Thoracic aorta (tissue), 2 donors: ENCODE results near the gene PWWP2B. TPM values are rescaled to one million over a fixed set of nuclear protein-coding genes. Genes with fewer than 3 reads are reported as not detected.

Experiments
- ATAC-seq: fragments of 150-250 bp; one replicate; pipeline ENCODE4 v1.8.0; 2017; ENCODE audit warnings: low read depth; ENCODE audit not compliant: insufficient number of reproducible peaks, low FRiP score
- DNase-seq: peaks from one replicate; pipeline ENCODE4 v3.0.0-alpha.2; 2020; ENCODE audit warnings: low spot score
- H3K27ac ChIP-seq, 2 donors: fragments of 200-600 bp; sonication (generic); 1 replicate in 1 of 2; 2 replicates in 1 of 2; pipeline ENCODE4 v1.5.1; 2016; ENCODE audit warnings: mild to moderate bottlenecking in 2 of 2, moderate library complexity in 2 of 2
- H3K27me3 ChIP-seq: fragments of 200-600 bp; sonication (generic); replicated peaks from 2 replicates; pipeline ENCODE4 v1.6.0; 2016; ENCODE audit warnings: mild to moderate bottlenecking; ENCODE audit not compliant: insufficient read depth
- H3K36me3 ChIP-seq: fragments of 200-600 bp; sonication (generic); one replicate; pipeline ENCODE4 v1.5.1; 2016
- H3K4me1 ChIP-seq, 2 donors: fragments of 200-600 bp; sonication (generic); 1 replicate in 1 of 2; 2 replicates in 1 of 2; pipeline versions ENCODE4 v1.5.1 to v1.6.0; 2016; ENCODE audit warnings: low read depth in 2 of 2, mild to moderate bottlenecking in 1 of 2; ENCODE audit not compliant: control insufficient read depth in 1 of 2
- H3K4me3 ChIP-seq: fragments of 200-600 bp; sonication (generic); 2 replicates; pipeline ENCODE4 v1.5.1; 2016; ENCODE audit warnings: mild to moderate bottlenecking
- H3K9me3 ChIP-seq: fragments of 200-600 bp; sonication (generic); 2 replicates; pipeline ENCODE4 v1.5.1; 2016
- CTCF ChIP-seq: fragments of 200-600 bp; sonication (generic); IDR thresholded peaks from one replicate; pipeline ENCODE4 v1.5.1; 2019; ENCODE audit warnings: antibody characterized with exemption
- total RNA-seq, 2 donors: library from RNA; depleted of rRNA; stranded (reverse); fragments of >200 nt; gene quantifications; one replicate each; pipeline versions ENCODE4 v1.1.0 to v1.2.3, GENCODE V29; 2016

Gene PWWP2B
- total RNA-seq, 2 donors from 2014 or later, result 5.3 to 7.8 TPM

GRCh38 chr10:132418527-132419416, 21.8 kb downstream of the PWWP2B start:
- H3K9me3 ChIP-seq, result no peaks in the 10 kb centered on the region
- peaks cover 21 to 39% of the 10 kb centered on the region in 2 donors for H3K4me1 ChIP-seq
- no peaks in the 10 kb centered on the region for H3K27me3 ChIP-seq
- ATAC-seq (no peak), DNase-seq (no peak)
- no peak for TF ChIP-seq CTCF
- peak overlapping the region; percentile 32 to 55 for H3K27ac ChIP-seq
- no peaks in the 10 kb centered on the region for H3K36me3 ChIP-seq
- H3K4me3 ChIP-seq, result no peak overlapping the region

- H3K27me3 ChIP-seq, result no peaks in the 10 kb centered on the region
- H3K4me1 ChIP-seq, result peaks cover 21 to 39% of the 10 kb centered on the region in 2 donors
- no peak overlapping the region for H3K4me3 ChIP-seq
- DNase-seq, result no peak
- no peaks in the 10 kb centered on the region for H3K36me3 ChIP-seq
- H3K9me3 ChIP-seq, result no peaks in the 10 kb centered on the region
- H3K27ac ChIP-seq, result peak overlapping the region; percentile 91 to 96
- peak; percentile 6 for ATAC-seq
- no peak for TF ChIP-seq CTCF
Measured at GRCh38 chr10:132419538-132420468, 22.8 kb downstream of the PWWP2B start.

GRCh38 chr10:132420469-132420980, 23.5 kb downstream of the PWWP2B start:
- peak overlapping the region; percentile 91 to 96 for H3K27ac ChIP-seq
- no peak for TF ChIP-seq CTCF
- H3K27me3 ChIP-seq, result no peaks in the 10 kb centered on the region
- no peak for ATAC-seq
- no peak for DNase-seq
- H3K4me3 ChIP-seq, result no peak overlapping the region
- H3K36me3 ChIP-seq, result no peaks in the 10 kb centered on the region
- H3K9me3 ChIP-seq, result no peaks in the 10 kb centered on the region
- peaks cover 21 to 39% of the 10 kb centered on the region in 2 donors for H3K4me1 ChIP-seq

GRCh38 chr10:132420981-132421846, 24.2 kb downstream of the PWWP2B start:
- Histone ChIP-seq H3K4me3 (peak overlapping the region; percentile 58), H3K27me3 (no peaks in the 10 kb centered on the region), H3K27ac (peak overlapping the region; percentile 91 to 96), H3K36me3 (no peaks in the 10 kb centered on the region), H3K4me1 (peaks cover 21 to 39% of the 10 kb centered on the region in 2 donors), H3K9me3 (no peaks in the 10 kb centered on the region)
- TF ChIP-seq CTCF, result no peak
- peak; percentile 51 for ATAC-seq
- peak; percentile 43 for DNase-seq
